LNCAP (cell line): ENCODE data around the gene GNAQ.

Source experiments
- CTCF ChIP-seq: fragments of 450-650 bp; IDR thresholded peaks from 2 replicates; pipeline ENCODE4 v1.5.1; 2017; ENCODE audit warnings: mild to moderate bottlenecking

GNAQ gene

GRCh38 chr9:78010445-78010844 is 21.2 kb downstream of the GNAQ start:
- TF ChIP-seq CTCF, result no peak

- TF ChIP-seq CTCF, result no peak
Observed at GRCh38 chr9:78009186-78009585, 22.4 kb downstream of the GNAQ start.

- no peak for TF ChIP-seq CTCF
Observed at GRCh38 chr9:78006734-78007133, 24.9 kb downstream of the GNAQ start.

- TF ChIP-seq CTCF, result no peak
Observed at GRCh38 chr9:78005231-78006002, 26.2 kb downstream of the GNAQ start.

GRCh38 chr9:78004478-78005229 is 27.0 kb downstream of the GNAQ start:
- TF ChIP-seq CTCF, result peak; percentile 57

- no peak for TF ChIP-seq CTCF
Observed at GRCh38 chr9:78003730-78004129, 27.9 kb downstream of the GNAQ start.

GRCh38 chr9:78001946-78002731 is 29.5 kb downstream of the GNAQ start:
- no peak for TF ChIP-seq CTCF
